Tibial nerve (tissue), 3 donors: ENCODE data around the gene CNOT9.

ENCODE experiments used
- POLR2A ChIP-seq, 2 donors: fragments of 450-650 bp; IDR thresholded peaks; one replicate each; pipeline ENCODE4 v1.6.1; 2017; ENCODE audit warnings: antibody characterized with exemption in 2 of 2, mild to moderate bottlenecking in 2 of 2, moderate library complexity in 2 of 2
- TF ChIP-seq, protein P1 (sequence below), 5 experiments: fragments of 200-600 bp in 3 of 5; fragments of 450-650 bp in 2 of 5; sonication (generic) in 3 of 5; IDR thresholded peaks; one replicate each; pipeline ENCODE4 v1.5.1; 2016 to 2019; ENCODE audit warnings: antibody characterized with exemption in 5 of 5, mild to moderate bottlenecking in 3 of 5, moderate library complexity in 2 of 5

DNA sequence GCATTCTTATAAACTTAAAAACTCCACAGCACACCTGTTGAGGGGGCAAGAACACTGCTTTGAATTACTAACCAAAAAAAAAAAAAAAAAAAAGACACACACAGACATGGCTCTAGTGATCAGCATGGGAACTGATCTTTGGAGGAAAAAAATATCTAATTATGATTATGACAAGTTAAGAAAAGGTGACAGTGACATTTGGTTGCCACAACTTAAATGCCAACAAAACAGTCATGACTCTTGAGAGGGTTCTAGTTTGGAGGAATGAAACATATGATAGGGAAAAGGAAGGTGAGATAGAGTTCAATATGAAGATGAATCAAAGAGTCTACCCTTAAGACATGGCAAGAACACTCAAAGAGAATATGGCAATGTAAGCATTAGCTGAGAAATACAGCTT is 21.1 kb upstream of the CNOT9 start:
- TF ChIP-seq, protein P1, sequence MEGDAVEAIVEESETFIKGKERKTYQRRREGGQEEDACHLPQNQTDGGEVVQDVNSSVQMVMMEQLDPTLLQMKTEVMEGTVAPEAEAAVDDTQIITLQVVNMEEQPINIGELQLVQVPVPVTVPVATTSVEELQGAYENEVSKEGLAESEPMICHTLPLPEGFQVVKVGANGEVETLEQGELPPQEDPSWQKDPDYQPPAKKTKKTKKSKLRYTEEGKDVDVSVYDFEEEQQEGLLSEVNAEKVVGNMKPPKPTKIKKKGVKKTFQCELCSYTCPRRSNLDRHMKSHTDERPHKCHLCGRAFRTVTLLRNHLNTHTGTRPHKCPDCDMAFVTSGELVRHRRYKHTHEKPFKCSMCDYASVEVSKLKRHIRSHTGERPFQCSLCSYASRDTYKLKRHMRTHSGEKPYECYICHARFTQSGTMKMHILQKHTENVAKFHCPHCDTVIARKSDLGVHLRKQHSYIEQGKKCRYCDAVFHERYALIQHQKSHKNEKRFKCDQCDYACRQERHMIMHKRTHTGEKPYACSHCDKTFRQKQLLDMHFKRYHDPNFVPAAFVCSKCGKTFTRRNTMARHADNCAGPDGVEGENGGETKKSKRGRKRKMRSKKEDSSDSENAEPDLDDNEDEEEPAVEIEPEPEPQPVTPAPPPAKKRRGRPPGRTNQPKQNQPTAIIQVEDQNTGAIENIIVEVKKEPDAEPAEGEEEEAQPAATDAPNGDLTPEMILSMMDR (IDR thresholded peaks at IDR 0.05): no peak
- no peak for TF ChIP-seq POLR2A (IDR thresholded peaks at IDR 0.05)
